ENCODE measurements around the gene SEC14L3.

DNA sequence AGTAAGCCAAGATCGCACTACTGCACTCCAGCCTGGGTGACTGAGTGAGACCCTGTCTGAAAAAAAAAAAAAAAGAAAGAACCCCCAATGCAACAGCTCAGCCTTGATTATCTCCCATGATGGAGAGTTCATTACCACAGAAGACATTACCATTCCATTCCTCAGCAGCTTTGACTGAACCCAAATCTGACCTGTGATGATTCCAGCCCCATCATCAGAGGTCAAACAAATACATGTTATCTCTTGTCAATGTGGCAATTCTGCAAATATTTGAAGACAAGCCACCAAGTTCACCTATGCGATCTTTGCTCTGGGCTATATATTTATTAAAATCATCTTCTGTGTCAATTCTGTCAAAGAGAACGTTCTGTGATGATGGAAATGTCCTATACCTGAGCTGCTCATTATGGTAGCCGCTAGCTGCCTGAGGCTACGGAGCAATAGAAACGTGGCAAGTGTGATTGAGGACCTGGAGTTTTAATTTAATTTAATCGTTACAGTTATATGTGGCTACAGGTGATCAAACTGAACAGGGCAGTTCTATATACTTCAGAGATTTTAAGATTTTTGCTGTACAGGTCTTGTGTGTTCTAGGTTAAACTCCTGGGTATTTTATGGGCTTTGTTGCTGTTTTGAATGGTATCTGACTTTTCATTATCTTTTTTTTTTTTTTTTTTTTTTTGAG, 25.8 kb upstream of the SEC14L3 start:
- TF ChIP-seq EZH2 (IDR thresholded peaks at IDR 0.05; ENCODE audit: insufficient read depth, poor library complexity, severe bottlenecking), result no peak
- TF ChIP-seq EZH2phosphoT487 (IDR thresholded peaks at IDR 0.05; ENCODE audit: insufficient read depth, low read depth), result no peak

All from GM23248 (cell line).